ENCODE data around the gene MLIP. TPM values are rescaled to one million over a fixed set of nuclear protein-coding genes. Genes with fewer than 3 reads are reported as not detected.
A peak's percentile ranks its signal among the peaks of the same experiment; 100 is the strongest.

MLIP gene
- total RNA-seq, 1 experiment from 2014 or later, result not detected

DNA sequence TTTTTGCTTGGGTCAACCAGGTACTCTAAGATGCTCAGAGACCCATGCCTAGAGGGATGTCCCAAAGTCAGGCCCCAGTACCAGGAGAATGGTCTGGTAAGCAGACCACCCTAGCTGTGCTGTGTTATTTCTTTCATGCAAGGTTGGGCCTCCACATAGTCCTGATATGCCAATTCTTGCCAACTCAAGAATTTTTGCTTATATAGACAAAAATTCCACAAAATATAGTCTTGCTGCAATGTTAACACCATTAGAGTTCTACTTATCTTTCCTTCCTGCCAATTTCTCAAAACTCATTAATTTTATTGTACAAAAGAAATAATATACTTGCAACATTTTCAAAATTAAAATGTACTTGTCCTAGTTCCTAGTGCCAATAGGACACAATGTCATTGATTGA lies 163.1 kb downstream of the MLIP start:
- DNase-seq (ENCODE audit: low spot score), result no peak

DNA sequence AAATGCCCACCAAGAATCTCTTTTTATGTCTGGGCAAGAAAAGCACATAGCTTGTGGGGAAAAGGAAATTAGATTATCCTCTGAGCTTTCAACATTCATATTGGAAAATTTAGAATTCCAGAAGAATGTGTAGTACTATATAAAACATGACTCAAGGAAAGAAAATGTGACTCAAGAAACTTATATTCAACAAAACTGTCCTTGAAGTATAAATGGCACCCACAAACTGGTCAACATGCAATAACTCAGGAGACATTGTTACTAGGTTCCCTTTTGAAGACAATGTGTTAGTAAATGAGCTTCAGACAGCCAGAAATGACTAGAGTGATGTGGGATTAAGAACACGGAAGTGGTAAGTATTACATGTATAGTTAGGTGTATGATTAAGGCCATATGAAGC lies 170.9 kb downstream of the MLIP start:
- peak; percentile 65 for DNase-seq (ENCODE audit: low spot score)

DNA sequence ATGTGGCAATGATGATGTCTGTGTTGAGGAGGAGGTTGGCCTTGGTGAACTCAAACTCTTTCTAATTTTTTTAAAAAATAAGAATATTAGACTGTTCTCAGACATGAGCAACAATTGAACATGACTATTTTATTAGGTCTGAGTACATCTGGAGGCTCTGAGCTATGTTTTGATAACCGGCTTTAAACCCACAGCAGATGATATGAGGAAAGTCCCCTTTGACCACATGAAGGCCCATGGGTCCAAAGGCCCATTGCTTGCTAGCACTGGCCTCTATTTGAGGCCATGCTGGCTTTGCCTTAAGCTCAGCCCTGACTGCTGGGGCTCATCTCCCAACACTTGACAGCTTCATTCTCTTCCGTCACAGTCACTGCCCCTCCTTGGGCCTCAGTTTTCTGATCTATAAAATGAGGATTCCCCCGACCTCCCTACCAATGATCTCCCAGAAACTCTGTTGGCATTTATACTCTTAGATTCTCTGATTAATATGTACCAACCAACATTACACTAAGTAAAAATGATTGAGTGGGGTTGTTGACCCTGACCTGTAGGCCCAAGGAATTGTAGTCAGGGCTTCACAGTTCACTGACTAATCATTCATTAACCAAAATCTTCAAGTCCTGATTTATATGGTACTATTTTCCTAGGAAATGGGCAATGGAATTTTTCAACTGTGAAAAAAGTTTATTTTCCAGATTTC lies 173.1 kb downstream of the MLIP start:
- DNase-seq (ENCODE audit: low spot score), result no peak

DNA sequence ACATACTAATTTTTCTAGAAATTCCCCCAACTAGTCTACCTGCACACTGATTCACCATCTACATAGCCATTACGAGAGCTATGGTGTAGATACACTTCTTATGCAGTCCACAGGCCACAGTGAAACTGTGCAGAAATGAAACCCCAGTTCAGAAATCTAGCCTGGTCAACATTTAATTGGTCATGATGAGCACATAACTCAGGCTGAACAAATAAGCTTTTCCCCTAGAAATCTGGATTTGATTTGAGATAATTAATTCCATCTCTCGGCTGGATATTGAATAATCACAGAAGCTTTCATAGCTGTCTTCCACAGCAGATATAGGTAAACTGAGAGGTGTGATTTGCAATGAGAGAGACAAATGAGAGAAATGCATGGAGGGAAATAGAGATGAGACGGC lies 174.4 kb downstream of the MLIP start:
- DNase-seq (ENCODE audit: low spot score), result no peak

DNA sequence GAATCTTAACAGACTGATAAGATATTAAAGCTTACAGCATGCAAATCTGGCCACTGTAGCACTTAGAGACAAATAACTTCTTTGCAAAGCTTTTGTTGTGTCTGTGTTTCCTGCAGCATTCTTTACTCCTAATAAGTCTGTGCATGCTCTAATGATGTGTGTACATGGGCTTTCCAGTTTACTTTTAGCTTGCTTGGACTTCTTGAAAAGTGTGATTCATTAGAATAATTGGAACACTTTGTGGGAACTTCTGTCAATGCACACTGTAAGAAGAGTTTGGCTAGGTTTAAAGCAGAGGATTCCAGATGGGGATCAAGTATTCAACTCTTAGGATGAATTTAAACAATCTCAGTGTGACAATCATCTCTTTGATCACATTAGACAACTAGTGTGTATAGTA lies 174.9 kb downstream of the MLIP start:
- DNase-seq (ENCODE audit: low spot score), result no peak

DNA sequence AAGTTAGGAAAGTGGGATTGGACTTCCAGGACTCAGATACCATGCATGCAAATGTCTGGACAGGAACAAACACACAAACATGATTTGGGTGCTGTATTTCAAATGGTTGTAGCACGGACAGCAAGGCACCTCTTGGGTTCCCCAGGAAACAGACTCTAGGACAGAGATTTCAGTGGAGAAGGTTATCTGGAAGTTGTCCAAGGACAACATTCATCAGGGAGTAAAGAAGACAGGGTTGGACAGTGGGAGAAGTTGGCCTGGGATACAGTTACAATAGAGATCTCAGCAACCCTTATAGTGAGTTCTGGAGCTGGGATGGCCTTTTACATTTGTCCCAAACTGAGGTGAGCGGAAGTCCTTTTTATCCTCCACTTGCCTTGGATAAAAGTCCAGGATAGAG lies 177.2 kb downstream of the MLIP start:
- no peak for DNase-seq (ENCODE audit: low spot score)

DNA sequence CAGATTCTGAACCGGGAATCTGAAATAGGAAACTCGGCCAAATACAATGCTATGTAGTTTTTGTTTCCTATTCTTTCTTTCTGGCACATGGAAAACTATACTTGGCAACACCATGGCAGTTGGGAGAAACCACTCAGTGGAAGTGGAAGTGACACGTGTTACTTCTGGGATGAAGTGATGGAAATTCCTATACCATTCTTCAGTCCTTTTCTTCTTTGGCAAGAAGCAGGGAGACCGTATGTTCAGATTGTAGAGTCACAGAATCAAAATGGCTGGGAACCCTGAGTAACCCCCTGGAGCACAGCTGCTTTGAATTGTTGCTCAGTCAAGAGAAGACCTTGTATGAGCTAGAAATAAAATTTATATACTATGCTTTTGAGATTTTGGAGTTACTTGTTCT lies 178.2 kb downstream of the MLIP start:
- no peak for DNase-seq (ENCODE audit: low spot score)

DNA sequence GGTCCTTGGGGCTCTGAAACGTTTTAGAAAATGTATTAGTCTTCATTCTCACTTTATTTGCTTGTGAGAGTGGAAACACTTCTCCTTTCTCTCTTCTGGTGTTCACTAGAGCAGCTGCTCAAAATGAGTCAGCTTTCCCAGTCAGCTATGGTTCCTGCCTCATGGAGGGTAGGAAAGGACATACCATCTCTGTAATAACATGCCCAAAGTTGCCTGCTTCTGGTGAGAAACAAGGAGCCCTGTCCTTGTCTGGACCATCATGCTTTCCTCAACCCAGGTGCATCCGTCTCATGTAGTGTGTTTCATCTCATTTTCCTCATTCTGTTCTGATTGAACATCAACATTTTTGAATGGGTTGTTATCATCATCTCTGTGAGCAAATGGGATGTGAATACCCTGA lies 179.9 kb downstream of the MLIP start:
- peak; percentile 23 for DNase-seq (ENCODE audit: low spot score)

DNA sequence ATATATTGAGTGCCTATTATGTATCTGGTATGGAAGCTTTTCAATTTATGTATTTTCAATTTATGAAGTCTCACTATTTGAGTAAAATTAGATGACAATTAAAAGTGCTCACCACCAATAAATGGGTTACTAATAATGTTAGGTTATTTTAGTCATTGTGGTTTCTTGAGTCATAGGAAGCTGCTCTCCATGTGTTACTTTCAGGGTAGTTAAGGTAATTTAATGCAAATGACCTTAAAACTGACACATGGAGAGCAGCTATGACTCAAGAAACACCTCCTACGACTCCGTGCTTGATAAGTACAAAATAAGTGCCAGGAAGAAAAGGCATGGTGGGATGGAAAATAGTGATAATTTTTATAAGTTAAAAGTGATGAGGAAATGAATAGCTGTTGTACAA lies 180.5 kb downstream of the MLIP start:
- no peak for DNase-seq (ENCODE audit: low spot score)

DNA sequence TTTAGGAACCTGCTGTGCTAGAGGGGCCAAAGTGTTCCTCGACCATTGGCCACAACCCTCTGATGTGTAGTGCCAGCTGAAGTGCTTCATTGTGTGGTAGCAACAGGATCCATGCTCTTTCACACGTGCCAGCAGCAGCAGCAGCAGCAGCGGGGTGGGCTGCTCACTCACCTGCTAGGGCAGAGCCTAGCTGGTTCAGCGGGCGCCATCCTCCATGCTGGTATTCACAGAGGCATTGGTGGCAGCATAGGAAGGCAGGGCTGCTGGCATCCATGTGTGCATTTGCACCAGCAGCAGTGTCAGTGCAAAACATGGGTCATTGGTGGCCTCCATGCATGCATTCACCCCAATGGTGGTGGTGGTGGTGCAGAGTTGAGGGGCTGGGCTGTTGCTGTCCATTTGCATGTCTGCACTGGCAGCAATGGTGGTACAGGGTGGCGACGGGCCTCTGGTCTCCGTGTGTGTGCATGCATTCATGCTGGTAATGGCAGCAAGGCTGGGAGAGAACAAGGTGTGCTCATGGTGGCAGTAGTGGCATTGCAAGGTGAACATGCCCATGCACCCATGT lies 183.8 kb downstream of the MLIP start:
- DNase-seq (ENCODE audit: low spot score), result no peak

DNA sequence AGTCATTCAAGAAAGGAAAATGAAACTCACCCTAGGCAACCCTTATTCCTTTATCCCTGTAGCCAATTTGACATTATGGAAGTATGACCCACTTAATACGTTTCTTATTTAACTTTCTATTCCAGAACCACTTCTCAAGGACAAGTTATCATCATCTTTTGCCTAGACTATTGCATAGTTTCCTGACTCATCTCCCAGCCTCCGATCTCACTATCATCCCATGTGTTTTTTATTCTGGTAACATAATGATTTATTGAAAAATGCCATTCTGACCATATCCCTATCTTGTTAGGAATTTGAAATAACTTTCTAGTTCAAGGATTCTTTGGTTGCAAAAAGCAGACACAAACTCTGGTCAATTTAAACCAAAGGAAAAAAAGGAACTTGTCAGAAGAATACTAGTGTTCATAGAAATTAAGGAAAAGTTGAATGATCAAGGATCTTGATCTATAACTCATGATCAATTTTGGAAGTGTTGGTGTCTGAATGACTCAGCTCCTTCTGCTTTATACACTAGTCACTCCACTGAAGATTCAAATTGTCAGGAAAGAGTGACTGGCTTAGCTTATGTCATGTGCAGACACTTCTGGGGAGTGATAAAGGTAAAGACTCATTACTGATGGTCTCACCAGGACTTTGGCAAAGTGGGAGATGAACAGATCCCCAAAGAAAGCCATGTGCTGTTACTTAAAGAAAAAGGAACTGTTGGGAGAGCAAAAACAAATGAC lies 188.5 kb downstream of the MLIP start:
- DNase-seq (ENCODE audit: low spot score), result no peak

DNA sequence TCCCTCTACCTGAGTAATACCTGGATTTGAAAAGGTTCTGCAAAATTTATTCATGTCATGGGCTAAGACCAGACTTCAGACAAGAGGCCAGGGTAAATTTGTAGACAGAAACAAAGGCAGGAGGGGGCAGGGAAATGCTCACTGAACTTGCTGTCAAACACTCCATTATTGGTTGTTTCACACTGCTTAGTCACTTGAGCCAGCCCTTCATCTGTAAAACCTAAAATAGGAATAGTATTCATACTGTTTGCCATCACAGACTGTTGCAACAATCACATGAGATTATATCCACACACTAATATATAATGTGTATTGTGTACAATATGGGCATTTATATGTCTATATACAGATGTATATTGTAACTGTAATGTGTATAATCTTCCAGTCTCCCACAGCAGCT lies 190.5 kb downstream of the MLIP start:
- DNase-seq (ENCODE audit: low spot score), result no peak

DNA sequence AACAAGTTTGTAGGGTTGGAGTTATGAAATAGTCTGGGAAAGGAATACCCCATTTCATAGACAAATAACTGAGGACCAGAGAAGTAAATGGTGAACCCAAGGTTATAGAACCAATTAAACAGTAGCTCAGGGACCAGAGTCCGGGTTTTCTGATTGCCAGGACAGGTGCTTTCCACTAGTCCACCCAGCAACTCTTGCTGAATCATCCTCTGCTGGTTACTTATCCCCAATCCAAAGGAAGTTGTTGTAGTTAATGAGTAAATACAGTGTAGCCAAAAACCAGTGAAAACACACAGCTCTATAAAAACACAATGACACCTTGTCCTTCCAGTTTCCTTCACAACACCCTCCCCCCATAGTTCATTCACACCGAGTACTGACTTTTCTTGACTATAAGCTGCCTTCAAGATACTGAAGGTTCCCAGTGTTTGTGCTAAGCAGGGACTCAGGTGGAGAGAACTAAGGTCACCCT lies 196.2 kb downstream of the MLIP start:
- DNase-seq (ENCODE audit: low spot score), result no peak

DNA sequence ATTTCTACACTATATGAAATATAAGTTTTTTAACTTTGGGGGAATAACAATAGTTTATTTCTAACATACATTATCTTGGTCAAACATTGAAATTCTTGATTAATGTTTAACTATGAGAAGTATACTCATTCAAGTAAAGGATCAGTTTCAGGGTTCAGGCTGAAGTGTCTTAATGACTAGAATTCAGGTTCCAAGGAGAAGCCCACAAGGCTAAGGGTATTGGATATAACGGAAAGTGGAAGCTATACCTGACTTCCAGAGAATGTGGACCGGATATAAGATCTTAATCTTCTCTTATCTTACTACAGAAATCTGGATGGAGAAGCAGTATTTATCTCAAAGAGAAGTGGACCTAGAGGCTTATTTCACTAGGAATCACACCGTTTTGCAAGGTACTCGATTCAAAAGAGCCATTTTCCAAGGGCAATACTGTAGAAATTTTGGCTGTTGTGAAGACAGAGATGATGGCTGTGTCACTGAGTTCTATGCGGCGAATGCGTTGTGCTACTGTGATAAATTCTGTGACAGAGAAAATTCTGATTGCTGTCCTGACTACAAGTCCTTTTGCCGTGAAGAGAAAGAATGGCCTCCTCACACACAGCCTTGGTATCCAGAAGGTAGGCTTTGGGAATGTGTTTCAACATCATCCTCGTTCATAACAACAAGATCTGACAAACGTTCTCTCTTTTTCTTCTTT lies 197.2 kb downstream of the MLIP start, which contains the start of gene TINAG:
Gene TINAG (plus strand): TSS at position 153 of the 697 bp plus-strand sequence. CDS start 110 bp downstream, at position 263.
- no peak for DNase-seq (ENCODE audit: low spot score)

DNA sequence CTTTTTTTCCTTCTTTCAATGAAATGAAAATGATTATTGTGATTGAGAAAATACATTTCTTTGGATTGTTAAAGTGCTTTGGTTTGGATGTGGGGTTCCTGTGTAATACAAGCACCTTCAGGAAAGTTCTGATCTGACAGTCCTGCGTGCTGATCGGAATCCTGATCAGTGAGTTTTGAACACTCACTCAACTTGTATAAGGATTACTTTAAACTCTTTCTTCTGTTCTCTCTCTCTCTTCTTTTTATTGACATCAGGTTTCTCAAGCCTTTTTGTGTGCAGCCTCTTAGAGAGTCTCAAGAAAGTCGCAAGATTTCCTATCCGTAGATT lies 197.7 kb downstream of the MLIP start:
- DNase-seq (ENCODE audit: low spot score), result no peak

DNA sequence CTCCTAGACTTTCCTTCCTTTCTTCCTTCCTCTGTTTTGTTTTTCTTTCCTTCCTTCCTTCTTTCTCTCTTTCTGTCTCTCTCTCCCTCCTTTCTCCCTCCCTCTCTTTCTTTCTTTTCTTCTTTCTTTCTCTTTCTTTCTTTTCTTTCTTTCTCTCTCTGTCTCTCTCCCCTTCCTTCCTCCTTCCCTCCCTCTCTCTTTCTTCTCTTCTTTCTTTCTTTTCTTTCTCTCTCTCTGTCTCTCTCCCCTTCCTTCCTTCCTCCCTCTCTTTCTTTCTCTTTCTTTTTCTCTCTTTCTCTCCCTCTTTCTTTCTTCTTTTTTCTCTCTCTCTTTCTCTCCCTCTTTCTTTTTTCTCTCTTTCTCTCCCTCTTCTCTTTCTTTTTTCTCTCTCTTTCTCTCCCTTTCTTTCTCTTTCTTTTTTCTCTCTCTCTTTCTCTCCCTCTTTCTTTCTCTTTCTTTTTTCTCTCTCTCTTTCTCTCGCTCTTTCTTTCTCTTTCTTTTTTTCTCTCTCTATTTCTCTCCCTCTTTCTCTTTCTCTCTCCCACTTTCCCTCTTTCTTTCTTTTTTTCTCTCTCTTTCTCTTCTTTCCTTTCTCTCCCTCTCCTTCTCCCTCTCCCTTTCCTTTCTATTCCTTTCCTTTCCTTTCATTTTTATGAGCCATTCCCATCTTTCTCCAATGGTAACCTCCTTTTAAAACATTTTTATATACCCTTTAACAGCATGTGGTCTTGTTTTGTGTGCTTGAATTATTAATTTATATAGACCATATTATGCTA lies 199.3 kb downstream of the MLIP start:
- no peak for DNase-seq (ENCODE audit: low spot score)

DNA sequence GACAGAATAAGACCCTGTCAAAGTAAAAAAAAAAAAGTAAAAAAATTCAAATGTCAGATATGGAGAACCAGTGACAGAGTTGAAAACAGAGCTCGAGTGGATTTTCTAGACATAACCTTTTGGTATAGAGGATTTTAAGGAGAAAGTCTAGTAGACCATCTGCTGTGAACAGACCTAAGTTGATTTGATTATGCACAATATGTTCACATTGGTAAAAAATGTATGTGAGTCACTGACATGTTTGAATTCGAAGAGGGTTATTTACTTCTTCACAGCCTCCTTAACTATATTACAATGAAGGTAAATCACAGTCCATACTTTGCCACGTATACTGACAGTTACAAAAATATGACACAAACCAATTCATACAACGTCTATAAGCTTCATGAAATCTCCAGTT lies 204.4 kb downstream of the MLIP start:
- no peak for DNase-seq (ENCODE audit: low spot score)

Data from H4 (cell line).